Activated gamma-delta T cell (primary cell): Measurements from ENCODE around the gene NAV3.

Experiments used
- DNase-seq: peaks from one replicate; lab custom pipeline; 2025; lab: John Stamatoyannopoulos, UW

Gene NAV3

DNA sequence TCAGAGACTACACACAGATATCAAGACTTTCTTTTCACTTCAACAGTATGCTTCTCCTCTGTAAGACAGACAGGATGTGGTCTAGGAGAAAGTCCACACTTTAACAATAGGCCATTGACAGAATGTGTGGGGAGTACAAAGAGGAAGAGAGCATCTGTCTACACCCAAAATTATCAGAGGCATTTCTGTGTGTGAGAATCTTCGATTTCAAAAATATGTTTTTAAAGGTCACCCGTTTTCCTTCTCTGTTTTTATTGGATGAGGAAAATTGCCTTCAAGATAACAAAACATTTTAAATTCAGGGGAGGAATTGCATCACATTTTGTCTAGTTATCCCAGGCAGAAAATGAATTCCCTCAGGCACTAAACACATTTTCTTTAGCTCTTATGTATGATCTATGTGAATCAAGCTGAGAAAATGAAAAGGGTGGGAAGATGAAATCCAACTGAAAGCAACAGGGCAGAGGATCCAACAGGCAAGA, 16.4 kb downstream of the NAV3 start:
- no peak for DNase-seq

DNA sequence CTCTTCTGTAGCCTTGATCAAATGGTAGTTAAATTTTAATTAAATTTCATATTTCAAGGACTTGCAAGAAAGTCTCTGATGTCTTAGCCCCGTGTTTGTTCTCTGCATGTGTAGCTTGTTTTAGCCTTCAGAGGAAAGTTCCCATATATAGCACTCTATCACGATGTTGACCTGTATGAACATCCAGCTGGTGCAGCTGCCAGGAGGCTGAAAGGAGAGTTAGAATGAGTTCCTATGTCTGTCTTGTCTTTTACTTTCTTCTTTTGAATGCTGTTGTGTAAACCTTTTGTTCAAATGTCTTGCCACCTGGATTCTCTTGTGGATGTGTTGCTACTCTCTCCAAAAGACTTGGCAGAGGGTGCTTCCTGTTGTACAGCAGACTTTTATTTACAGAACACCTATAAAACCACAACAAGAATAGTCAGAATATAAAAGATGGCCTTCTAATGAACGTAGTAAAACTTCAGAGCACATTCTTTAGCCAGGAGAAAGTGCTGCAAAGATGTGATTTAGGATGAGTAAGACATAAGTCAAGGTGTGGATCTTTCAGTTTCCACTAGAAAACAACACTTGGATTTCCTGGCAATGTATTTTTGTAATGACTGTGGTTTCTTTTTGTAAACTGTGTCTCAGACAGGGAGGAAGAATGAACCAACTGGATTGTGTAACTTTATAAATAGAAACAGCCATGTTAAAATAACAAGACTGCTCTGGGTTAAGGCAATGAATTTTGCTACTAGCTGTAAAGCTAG, 17.2 kb downstream of the NAV3 start:
- DNase-seq: no peak

DNA sequence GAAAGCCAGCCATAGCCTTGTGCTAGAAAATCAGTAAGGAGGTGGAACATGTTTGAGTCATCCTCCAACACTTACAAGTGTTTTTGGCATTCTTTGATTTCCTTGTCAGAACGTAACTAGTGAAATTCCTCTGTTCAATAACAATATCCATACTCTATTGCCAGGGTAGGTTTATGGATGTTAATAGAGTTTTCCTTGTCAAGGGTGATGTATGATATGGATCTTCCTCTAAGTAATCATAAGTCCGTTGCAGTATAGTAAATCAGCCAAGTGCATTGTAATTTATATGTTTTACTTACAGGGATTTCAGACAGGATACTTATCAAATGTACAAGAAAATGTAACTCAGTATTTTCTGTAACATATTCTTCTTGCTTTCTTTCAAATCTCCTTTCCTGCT, 19.4 kb downstream of the NAV3 start:
- no peak for DNase-seq

- no peak for DNase-seq
Measured at GRCh38 chr12:77850698-77851097, 20.0 kb downstream of the NAV3 start.

- DNase-seq: no peak
Measured at GRCh38 chr12:77855548-77855947, 24.9 kb downstream of the NAV3 start.

DNA sequence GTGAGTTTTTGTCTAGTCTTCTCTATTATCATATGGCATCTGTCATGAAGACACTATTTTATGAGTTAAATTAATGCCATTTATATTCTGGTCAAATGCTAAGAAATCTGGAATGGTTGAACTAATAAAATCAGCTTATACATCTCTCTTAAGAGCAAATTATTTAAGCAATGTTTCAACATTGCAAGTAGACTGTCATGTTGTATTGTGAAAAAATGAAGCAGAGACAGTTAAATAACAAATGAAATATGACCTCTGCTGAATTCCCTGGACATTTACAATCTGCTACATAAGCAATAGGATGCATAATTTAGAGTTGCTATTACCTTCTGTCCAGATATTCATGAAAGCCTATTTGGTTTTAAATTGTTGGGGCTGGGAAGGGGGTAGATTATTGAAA, 30.6 kb downstream of the NAV3 start:
- no peak for DNase-seq

DNA sequence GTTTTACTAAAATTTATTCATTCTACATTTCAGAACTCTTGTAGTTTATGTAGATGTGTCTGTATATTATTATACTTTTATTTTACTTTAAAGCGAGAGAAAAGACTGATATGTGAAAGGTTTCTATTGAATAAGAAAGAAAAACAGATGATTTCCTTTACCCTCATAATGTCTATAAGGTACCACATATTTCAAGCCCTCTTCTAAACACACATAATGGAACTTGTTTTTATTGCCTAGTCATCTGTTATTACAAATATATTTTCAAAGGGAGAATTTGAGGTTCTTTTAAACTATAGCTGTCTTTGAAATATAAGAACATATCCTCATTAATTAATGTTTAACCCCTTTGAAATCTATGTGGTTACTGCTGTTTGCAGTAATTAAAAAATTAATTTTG, 34.5 kb downstream of the NAV3 start:
- no peak for DNase-seq

GRCh38 chr12:77878901-77879300, 48.2 kb downstream of the NAV3 start:
- DNase-seq: no peak

DNA sequence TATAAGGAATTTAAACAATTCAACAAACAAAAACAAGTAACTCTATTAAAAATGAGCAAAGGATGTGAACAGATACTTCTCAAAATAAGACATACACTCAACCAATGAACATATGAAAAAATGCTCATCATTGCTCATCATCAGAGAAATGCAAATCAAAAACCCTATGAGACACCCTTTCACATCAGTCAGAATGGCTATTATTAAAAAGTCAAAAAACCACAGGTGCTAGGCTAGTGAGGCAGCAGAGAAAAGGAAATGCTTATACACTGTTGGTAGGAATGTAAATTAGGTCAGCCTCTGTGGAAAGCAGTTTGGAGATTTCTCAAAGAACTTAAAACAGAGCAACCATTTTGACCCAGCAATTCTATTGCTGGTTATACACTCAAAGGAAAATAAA, 52.0 kb downstream of the NAV3 start:
- DNase-seq: no peak

GRCh38 chr12:77888611-77889010, 57.9 kb downstream of the NAV3 start:
- DNase-seq: no peak

DNA sequence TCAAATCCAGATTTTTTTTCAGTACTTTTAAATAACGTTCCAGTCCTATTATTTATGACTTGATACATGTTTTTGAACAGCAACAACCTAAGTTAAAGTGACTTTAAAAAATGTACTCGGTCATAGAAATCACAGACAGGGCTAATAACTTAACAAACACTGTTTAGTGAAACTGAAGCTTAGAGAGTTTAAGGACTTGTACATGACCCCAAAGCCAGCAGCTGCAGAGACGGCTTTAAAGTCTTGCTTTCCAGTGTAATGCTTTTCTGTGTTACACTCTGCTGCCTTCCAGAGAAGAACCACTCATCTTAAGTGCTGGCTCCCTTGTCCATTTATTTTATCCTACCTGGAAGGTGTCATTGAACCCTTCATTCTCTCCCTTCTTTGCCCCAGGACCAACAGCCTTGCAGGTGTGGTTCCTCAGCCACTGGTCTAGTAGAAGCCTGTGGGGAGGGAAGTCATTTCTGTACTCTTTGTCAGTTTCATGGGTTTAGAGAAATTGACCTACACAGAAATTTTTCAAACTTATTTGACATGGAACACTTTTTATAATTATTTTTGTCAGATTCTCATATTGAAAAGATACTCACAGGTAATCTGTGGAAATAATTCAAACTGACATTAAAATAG, 60.9 kb downstream of the NAV3 start:
- no peak for DNase-seq

DNA sequence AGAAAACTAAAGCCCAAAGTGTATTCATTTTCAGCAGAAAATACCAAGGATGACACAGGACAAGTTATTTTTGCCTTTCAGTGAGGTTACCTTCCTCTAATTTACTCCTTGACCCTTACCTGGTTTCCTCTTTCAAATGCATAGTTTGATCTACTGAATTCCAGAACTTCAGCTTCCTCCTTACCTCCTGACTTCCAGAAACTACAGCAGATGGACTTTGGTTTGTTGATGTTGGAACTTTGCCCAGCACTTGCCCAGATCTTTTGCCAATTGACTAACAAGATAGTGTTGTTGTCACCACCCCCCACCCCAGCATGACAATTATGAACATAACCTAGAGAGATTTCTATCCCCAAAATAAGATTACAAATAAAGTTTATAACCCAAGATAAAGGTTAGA, 63.2 kb downstream of the NAV3 start:
- DNase-seq: no peak

DNA sequence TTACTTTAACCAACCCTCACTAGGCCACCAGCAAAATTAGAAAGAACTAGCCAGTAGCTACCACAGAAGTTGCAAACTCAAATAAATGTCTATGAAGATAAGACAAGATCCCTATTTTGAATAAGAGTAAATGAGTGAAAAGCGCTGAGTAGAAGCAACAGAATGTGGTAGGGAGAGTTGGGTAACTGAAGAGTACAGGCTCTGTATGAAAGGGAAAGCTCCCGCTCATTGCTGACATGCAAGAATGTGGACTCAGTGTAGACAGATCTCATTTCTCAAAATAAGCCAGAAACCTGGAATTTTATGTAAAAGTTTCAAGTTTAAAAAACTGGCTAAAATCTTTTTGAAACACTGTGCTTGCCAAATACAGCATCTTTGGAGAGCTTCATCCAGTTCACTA, 63.9 kb downstream of the NAV3 start:
- DNase-seq: no peak

DNA sequence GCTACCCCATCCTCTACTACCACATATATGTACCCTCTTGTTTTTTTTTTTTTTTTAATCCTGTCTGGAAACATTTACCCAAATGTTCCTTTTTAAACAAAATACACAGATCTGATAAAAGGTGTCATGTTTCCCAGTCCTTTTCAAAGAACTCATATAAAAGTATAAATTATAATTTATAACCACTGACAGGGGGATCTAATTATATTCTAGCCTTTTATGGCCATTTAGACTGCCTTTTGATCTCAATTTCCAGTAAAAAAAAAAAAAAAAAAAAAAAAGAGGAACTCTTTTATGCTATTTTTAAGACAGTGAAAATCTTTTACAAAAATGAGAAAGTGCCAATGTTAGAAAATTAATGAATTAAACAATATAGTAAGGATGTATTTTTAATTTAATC, 65.0 kb downstream of the NAV3 start:
- DNase-seq: no peak

DNA sequence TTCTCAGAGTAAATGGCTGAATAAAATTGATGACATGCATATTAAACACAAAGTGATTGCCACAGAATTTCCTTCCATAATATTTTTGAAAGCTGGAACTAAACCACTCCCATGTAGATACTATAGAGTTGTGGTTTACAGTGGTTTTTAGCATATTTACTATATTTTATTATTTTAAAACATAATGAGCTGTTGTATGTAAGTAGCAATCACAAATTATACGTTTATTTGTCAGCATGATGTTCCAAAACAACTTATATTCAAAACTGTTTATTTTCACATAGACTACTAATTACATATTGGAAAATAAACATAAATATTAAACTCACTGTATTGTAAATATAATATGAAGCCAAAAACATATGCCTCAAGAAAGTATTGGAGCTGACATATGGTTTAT, 77.2 kb downstream of the NAV3 start:
- no peak for DNase-seq

DNA sequence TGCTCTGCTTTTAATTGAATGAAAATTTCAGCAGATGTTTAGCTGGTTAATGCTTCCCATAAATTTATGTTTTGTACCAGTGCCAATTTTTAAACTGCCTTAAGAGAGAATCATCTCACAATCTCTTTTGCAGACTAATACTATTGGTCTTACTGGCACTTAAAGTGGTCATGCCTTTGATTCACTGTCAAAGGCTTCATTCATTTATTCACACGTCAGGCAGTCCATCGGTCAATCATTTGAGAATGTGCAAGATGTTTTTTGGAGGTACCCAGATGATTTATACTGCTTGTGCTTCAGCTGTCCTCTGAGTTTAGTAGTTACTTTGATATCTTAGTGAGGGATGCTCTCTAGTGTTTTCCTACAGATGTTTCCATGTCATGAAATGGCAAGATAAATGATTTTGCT, 83.4 kb downstream of the NAV3 start:
- DNase-seq: no peak

- DNase-seq: no peak
Measured at GRCh38 chr12:77915071-77915600, 84.4 kb downstream of the NAV3 start.

DNA sequence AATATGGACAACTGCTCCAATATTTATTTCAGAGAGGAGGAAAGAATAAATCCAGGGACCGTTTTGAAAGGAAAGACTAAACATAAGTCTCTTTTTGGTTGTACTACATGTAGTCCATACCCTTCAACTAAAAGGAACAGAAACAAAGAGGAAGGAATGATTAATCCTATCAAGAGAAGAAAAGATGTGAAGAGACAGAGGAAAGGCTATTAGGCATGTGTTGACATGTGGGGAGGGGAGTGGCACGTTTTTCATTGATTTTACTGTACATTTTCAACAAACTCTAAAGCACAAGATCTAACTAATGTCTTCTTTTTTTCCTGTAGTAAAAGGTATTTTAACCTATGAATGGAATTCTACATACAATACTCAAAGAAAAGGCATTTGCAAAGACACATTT, 85.6 kb downstream of the NAV3 start:
- no peak for DNase-seq

DNA sequence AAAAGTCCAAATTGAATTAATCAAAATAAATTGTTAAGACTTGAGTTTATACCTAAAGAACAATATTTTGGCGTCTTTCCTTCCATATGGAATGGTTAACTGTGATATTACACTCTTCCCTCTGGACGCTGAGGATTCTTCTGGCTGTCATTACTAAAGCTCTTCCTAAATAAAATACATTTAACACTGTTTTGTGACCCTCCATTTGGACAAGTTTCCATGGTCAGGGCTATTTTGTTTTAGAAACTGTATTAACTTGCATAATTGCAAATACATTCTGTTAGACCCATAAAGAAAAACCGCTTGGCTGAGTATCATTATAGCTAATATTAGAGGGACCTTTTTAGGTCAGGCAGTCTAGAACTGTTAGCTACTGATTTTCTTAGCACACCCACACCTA, 87.4 kb downstream of the NAV3 start:
- no peak for DNase-seq

- no peak for DNase-seq
Measured at GRCh38 chr12:77919450-77919849, 88.8 kb downstream of the NAV3 start.

GRCh38 chr12:77923882-77924281, 93.2 kb downstream of the NAV3 start:
- no peak for DNase-seq

GRCh38 chr12:77924703-77925102, 94.0 kb downstream of the NAV3 start:
- DNase-seq: no peak

DNA sequence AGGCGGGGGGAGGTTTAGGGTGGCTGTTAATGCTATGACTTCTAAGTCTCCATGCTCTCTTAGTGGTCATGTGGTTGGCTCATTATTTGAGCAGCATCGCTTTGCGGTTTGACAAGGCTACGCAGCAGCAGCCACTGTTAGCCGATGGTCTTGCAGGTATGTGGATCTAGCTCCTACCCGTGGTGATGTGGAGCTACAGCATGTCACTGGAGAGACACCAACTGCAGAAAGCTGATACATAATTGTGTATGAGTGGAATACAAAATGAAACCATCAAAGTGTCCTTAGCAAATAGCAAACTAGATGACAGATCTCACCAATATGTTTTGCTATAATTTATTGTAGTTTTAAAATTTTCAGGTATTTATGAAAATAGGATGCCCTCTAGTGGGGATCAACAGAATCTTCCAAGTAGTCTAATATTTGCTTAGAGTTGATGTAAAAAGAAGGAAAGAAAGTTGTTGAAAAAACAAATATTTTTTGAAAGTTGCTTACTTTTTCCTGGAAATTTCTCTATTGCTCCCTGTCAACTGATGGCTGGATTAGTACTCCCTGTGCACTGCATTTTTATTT, 94.9 kb downstream of the NAV3 start:
- DNase-seq: no peak
